Hypothalamus (tissue), 51 donors: ENCODE results near the gene CADM1.

Experiments used
- DNase-seq, 51 donors: peaks; one replicate each; lab custom pipeline; 2025; lab: John Stamatoyannopoulos, UW

CADM1 gene

DNA sequence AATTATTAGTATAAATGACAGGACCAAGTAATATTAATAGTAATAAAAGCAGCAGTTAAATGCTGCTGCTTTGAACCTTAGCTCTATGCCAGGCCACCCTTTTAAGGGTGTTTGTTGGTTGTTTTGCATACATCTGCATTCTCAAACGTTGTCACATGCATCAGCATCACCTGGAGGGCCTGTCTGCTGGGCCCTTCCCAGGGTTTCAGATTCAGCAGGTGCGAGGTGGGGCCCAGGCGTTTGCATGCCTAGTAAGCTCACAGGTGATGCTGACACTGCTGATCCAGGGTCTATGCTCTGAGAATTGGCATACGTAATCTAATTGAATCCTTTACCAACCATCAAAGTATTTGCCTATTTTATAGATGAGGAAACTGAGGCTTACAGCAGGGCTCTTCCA is 246.5 kb downstream of the CADM1 start:
- no peak for DNase-seq

DNA sequence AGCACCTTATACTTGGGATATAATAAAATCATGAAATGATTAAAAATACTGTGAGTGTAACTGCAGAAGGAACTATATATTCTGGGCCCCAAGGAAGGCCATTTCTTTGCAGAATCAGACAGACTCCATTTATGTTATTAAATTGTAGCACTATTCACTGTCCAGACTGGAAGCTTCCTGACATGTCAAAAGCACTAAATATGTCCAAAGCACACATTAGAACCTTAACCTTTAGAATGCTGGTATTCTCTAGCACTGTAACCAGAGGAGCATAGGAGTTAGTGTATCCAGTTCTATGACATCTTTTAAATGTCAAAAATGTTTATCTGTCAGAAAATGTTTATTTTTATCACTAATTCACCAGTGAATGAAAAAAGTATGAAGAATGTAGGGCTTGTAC is 246.9 kb downstream of the CADM1 start:
- DNase-seq, result no peak

GRCh38 chr11:115256397-115257197 is 247.6 kb downstream of the CADM1 start:
- DNase-seq, result no peak

GRCh38 chr11:115255006-115255762 is 249.0 kb downstream of the CADM1 start:
- no peak for DNase-seq

GRCh38 chr11:115251126-115251525 is 253.1 kb downstream of the CADM1 start:
- DNase-seq, result no peak

- no peak for DNase-seq
Measured at GRCh38 chr11:115249061-115249578, 255.1 kb downstream of the CADM1 start.

DNA sequence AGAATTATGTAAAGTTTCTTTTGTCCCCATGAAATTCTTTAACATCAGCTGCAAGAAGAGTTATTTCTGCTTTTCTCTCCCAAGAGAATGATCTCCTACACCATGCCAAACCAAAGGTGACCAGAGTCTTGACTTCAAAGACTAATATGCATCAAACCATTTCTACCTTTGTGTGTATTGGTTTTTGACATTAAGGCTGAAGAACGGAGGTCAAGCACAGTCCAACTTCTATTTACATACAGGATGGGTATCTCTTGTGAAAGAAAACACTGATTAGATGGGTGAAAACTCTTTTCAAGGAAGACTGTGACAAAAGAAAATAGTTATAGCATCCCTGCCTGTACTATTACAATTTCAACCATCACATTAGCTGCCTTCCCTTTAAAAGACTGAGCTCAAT is 256.3 kb downstream of the CADM1 start:
- DNase-seq, result no peak

- DNase-seq, result no peak
Measured at GRCh38 chr11:115247361-115247760, 256.9 kb downstream of the CADM1 start.

DNA sequence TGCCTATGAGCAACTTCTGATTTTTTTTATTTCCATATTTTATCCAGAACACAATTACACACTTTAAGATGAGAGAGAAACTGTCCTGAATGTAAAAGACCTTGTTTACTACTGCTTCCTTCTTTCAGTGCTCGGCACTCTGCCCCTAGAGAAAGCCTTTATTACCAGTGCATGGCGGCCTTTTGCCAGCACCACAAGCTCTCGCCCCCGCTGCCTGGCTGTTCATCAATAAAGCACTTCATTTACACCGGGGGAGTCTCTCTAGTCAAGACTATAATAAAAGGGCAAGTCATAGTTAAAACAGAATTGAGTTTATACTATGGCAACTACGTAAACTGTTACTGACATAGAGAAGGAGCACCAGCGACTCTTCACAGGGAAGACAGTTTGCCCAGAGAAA is 259.5 kb downstream of the CADM1 start:
- peak in 35 of 51 donors; percentile 2 to 65 (median 19) for DNase-seq

DNA sequence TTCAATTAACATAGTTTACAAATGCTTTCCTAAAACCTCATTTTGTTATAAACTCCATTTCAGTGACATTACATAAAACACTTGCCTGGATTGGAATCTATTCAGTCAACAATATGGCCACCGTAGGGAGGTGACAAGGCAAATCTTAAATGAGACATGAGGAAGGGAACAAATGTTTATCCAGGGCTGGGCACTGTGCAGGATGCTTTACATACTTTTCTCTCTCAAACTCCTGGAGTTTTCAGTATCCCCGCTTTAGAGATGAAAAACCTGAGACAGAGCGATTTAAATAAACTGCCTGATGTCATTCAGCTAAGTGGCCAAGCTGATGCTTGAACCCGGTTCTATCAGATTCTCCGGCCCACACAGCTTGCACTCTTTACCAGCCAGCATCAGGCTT is 259.9 kb downstream of the CADM1 start:
- peak in 5 of 51 donors; percentile 25 to 56 (median 35) for DNase-seq

DNA sequence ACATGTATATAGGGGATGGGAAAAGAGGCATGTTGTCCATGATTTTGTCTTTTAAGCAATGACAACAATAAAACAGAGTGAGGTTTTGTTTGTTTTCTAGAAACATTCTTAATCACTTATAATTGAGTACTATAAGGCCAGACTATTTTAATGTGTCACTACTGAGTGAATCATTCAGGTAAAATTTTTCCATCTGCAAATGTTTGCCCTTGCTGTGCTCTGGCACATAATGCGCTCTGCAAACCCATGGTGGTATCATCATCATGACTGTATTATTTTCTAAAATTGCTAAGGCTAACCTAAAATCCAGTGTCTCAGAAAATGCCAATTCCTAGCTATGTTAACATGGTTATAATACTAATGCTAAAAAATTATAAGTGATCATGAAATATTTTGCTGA is 261.2 kb downstream of the CADM1 start:
- no peak for DNase-seq

- no peak for DNase-seq
Measured at GRCh38 chr11:115241899-115242298, 262.3 kb downstream of the CADM1 start.

GRCh38 chr11:115238791-115239190 is 265.4 kb downstream of the CADM1 start:
- DNase-seq, result no peak

GRCh38 chr11:115238086-115238485 is 266.1 kb downstream of the CADM1 start:
- no peak for DNase-seq

DNA sequence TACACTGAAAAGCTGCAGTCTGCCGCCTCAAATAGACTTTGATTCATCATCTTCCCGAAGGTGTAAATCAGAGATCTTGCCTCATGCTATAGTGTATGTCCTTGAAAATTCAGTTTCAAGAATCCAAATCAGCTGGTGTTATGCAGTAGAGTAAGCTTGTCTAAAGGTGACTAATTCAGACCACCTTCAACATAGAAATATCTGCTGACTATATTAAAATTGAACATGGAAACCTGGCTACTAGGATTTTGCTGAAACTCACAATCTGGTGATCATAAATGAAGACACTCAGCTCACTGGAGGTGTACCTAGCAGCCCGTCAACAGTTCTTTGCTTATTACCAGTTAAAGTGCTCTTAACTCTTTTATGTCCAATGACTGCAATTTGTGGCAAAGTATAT is 266.6 kb downstream of the CADM1 start:
- DNase-seq, result no peak

DNA sequence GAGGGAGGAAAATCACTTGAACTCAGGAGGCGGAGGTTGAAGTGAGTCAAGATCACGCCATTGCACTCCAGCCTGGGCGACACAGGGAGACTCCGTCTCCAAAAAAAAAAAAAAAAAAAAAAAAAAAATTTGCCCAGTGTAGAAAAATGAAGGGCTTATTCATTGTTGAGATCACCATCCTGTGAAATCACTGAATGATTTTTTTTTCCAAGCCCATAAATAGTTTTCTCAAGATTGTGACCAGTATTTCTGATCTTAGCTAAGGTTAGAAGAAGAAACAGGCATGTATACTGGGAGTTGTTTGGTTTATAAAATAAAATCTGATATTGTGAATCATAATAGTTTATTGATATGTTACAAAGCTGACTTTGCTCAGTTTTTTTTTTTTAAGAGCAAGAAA is 269.4 kb downstream of the CADM1 start:
- DNase-seq, result no peak

DNA sequence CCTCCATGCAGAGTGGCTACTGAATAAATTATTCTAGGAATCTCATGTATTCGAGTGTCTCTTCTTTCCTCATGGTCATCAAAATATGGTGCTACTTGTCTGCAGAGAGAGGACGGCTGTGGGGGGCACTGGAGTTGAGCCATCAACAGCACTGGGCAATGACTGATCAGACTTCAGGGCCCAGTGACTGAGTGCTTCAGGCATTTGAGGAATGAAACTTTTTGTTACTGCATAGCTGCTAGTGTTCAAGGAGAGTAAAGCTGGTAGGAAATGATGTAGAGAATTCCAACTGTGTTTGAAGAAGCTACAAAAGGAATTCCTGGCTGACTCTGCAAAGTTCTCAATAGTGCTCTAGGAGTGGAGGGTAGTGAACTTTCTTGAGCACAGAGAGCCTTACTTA is 277.7 kb downstream of the CADM1 start:
- peak in 1 of 51 donors; percentile 9 for DNase-seq

DNA sequence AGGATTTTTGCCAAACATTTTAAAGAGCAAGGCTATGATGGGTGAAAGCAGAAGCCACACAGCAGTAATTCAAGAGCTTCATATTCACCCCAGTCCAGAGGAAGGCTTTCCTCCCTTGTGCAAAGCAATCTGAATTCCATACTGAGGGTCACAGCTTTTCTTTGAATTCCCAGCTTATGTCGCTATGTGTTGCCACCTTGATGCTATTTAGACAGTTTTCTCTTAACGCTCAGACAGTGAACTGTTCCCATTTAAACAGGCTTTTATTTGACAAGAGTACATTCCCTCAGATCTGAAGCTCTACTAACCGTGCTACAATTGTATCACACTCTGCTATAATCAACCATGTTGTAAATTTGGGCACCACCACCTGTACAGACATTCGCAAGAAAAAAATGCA is 279.7 kb downstream of the CADM1 start:
- no peak for DNase-seq

GRCh38 chr11:115222863-115223530 is 281.2 kb downstream of the CADM1 start:
- DNase-seq, result no peak

- DNase-seq, result peak in 1 of 51 donors; percentile 5
Measured at GRCh38 chr11:115222218-115222862, 281.9 kb downstream of the CADM1 start.
